GM18858 (cell line): ENCODE data around the gene SFN.

ENCODE experiments used
- ATAC-seq: cut with Tn5 transposase; IDR thresholded peaks from one replicate; pipeline ENCODE4 v1.9.1; 2021; ENCODE audit not compliant: unreplicated experiment

SFN gene

DNA sequence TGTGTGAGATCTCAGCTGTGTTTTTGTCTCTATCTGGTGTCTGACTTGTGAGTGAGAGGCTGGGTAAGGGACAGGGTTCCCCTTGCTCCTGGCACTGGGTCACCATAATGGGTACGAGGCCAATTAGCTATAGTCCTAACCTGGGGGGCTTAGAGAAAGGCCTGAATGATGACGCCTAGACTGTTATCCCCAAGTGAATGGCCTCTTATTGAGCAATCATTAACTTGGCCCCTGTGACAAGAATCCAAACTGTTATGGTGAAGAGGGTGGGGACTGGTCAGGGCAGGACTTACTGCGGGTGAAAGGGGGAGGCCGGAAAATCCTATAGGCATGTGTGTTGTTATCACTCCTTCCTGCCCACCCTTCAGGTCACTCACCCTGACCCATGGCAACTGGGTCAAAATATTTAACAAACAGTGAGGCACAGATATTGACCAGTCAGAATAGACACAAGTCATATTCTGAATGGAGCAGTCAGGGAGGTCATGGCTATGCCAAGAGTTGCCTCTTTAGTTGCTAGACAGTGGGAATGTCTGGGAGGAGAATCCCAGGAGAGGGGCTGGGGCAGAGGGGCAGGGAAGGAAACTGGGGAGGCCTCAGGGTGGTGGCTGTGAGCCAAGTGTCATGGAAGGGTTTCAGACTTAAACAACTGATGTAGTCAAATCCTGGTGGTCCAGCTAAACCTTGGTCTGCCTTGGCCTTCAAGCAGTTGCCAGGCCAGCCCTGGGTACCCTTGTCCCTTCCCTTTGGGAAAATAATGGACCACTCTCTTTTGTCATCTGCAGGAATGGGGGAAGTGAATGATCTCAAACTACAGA, 47.6 kb downstream of the SFN start:
- no peak for ATAC-seq

- no peak for ATAC-seq
Observed at GRCh38 chr1:26911399-26912146, 48.6 kb downstream of the SFN start.

DNA sequence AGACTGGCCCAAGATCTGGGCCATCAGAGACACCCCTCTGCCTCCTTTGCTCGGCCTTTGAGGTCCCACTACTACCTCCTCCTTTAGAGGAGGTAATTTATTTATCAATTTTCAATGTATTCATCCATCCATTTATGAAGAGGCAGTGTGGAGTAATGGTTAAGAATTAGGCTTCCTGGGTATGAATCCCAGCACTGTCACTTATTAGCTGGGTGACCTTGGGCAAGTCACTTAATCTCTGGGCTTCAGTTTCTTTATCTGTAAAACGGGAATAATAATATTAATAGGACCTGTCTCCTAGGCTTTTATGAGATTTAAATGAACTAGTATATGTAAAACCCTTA, 49.2 kb downstream of the SFN start:
- no peak for ATAC-seq

DNA sequence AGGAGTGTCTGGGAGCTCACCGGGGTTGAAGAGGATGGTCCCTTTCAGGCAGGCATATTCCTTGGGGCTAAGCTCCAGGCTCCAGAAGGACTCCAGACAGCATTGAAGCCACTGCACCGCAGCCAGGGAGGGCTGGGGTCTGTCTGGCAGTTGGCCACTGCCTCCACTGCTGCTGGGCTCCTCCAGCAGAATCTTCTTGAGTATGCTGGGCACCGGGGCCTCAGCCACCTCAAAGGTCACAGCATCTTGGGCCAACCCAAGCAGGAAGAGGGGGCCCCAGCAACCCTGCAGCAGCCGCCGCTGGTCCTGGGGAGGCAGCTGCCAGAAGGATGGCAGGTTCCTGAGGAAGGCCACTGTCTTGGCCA, 50.4 kb downstream of the SFN start:
- no peak for ATAC-seq
